ENCODE results near the gene TMEM161B.
A peak's percentile ranks its signal among the peaks of the same experiment; 100 is the strongest.
"Not testable (repeated sequence)": the region's sequence is repeated elsewhere in the genome, so short reads cannot be mapped to it uniquely, and the experiment has no call there.

TMEM161B gene

DNA sequence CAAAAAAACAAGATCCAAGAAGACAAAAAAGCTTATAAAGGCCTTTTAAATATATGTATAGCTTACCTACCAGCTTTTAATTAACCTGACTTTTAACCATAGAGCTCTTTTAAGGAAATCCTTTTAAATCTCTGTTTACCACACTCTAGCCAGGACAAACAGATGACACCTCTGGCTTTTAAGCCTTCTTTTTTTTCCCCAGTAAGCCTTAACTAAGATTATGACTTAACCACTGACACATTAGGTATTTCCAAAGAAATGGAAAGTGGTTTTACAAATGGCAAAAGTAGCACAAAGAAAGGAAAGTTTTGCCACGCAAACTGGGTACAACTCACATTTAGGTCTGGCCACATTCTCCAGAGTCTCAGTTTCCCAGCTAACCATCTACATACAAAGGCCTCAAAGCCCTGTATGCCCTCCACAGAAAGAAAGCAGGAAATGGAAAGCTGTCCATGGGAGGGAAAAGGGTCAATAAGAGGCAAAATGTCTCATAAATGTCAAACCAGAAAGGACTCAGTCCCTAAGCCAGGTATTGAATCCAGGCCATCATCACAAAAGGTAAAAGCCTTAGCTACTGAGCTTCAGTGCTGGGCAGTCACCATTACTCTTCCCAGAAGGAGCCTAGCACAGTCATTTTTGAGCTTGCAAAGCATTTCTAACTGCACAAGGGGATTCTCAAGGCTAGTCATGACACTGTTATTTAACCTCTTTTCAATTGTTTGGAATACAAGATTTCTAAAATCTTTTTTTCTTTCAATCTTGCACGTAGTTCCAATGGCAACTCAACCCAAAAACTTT lies 19.7 kb downstream of the TMEM161B start:
- no peak for DNase-seq (ENCODE audit: low spot score)

DNA sequence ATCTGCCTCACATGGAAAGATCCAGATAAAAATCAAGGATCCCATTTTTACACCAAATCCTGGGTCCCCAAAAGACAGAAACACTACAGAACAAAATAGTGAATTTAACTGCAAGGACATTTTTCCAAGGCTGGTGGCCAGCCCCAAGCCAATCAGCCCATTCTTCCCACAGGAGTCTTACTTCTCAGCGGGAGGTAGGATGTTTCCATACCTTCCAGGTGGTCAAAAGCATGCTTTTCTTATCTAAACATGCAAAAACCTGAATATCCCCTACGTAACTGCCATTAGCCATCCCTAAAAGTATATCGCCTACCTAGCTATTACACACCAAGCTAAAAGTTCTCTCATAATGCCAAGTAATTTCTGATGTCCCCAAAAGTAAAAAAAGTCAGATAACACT lies 20.6 kb downstream of the TMEM161B start:
- no peak for DNase-seq (ENCODE audit: low spot score)

DNA sequence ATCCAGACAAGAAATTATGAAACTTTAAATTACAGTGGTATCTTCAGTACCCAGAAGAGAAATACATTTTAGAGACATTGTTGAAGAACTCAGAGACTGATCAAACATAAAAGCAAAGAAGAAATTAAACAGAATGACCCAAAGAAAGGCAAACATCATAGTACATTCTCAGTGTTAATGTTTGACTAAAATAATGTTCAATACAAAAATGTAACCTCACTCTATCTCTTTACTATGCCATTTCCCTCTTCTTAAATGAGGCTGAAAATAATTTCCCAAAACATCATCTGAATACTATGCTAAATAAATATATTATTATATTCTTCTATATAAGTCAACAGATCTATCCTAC lies 22.8 kb downstream of the TMEM161B start:
- DNase-seq (ENCODE audit: low spot score) = no peak

DNA sequence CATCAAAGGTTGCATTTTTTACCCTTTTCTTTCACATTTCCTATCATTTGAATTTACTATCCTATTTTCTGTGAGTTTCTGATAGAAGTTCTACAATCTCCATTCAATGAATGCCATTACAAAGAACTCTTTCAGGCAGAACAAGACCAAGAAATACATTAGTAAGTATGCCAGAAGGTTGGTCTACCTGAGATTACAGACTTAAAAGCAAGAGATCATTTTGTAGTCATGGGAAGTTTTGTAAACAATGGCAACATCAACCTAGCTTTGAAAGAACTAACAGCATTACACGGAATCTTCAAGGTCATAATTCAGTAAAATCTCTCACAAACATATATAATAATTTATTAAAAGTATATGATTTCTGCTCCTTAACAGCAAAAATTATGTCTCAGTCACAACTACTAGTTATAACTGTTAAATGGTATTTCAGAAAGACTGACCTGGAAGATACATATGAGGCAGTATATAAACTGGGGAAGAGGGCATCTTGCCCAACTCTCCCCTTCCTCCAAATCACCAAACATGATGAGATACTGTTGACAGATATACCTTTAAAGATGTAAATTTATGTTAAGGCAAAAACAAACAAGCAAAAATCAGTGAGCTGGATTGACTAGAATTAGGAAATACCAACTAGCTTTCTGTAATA lies 23.3 kb downstream of the TMEM161B start:
- DNase-seq (ENCODE audit: low spot score) = no peak

DNA sequence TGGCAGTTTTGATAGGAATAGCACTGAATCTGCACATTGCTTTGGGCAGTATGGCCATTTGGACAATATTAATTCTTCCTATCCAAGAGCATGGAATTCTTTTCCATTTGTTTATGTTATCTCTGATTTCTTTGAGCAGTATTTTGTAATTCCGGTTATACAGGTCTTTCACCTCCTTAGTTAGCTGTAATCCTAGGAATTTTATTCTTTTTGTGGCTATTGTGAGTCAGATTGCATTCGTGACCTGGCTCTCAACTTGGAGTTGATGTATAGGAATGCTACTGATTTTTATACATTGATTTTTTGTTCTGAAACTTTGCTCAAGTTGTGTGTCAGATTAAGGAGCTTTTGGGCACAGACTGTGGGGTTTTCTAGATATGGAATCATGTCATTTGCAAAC lies 24.0 kb downstream of the TMEM161B start:
- no peak for DNase-seq (ENCODE audit: low spot score)

DNA sequence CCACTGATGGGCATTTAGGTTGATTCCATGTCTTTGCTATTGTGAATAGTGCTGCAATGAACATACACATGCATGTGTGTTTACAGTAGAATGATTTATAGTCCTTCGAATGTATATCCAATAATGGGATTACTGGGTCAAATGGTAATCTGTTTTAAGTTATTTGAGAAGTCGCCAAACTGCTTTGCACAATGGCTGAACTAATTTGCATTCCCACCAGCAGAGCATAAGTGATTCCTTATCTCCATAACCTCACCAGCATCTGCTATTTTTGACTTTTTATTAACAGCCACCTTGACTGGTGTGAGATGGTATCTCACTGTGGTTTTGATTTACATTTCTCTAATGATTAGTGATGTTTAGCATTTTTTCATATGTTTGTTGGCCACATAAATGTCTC lies 25.2 kb downstream of the TMEM161B start:
- not testable (repeated sequence) for DNase-seq (ENCODE audit: low spot score)

DNA sequence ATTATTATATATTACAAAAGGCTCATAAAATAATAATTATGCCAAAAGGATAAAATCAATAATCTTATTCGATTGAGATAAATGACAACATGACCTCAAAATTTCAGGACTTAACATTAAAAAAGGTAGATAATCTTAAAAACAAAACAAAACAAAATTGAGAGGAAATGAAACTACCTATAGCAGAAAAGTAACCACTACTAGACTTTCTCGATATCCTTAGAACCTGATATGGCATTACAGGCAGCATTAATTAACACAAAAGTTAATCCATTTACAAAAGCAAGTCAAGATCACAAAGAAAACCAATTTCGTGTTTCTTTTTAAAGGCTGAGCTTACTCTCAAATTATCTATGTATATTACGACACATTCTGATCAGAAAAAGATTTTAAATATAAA lies 29.9 kb downstream of the TMEM161B start:
- no peak for DNase-seq (ENCODE audit: low spot score)

DNA sequence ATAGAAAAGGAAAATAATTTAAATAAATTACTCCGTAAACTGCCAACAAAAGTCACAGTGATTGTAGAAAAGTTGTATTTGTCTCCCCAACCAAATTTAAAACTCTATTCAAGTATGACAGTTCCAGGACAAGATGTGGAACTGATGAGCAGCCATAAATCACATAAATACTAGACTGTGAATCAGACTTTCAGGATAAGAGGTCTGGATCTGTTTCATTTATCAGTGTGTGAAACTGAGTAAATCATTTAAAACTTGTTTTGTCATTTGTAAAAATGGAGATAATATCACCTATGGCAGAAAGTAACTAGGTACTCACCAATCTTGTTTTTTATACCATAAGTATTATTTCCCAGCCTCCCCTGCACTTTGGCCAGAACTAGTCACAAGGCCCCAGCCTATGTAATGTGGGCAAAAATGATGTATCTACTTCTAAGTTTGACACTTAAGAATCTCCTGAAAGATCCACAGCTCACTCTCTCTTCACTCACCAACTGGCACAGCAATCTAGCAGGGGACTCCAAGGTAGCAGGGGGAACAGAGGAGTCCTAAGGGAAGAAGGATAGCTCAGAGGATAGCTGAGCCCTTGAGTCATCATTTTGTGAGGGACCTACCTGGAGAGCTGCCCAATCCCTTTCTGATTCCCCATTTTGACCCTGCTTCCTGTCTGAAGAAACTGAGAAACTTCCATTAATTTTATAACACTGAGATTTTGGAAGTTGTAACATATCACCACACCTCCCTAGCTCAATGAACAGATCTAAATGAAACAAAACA lies 31.6 kb downstream of the TMEM161B start:
- no peak for DNase-seq (ENCODE audit: low spot score)

DNA sequence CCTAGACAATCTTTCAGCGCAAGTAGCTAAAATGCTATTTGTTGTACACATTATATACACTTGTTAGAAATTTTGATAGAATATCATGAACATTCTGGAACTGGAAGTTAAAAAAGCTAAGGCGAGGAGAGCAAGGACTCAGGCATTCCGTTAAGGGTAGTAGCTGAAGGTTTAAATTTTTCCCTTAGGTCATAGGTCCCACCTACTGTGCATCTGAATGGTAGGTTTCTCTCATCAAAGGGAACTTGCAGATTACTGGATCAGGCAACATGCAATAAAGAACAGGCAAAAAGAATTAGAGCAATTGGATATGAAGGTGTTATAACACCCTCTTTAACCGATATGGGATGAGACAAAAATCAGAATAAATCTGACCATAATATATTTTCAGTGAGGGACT lies 32.8 kb downstream of the TMEM161B start:
- no peak for DNase-seq (ENCODE audit: low spot score)

DNA sequence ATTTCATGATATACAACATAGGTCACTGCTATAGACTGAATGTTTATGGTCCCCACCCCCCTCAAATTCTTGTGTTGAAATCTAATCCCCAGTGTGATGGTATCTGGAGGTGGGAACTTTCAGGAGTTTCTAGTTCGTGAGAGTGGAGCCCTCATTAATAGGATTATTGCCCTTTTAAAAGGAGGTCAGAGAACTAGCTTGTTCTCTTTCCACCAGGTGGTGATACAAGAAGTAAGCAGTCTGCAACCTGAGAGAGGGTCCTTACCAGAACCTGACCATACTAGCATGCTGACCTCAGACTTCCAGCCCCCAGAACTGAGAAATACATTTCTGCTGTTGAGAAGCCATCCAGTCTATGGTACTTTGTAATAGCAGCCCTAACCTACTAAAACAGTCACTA lies 33.3 kb downstream of the TMEM161B start:
- DNase-seq (ENCODE audit: low spot score) = no peak

DNA sequence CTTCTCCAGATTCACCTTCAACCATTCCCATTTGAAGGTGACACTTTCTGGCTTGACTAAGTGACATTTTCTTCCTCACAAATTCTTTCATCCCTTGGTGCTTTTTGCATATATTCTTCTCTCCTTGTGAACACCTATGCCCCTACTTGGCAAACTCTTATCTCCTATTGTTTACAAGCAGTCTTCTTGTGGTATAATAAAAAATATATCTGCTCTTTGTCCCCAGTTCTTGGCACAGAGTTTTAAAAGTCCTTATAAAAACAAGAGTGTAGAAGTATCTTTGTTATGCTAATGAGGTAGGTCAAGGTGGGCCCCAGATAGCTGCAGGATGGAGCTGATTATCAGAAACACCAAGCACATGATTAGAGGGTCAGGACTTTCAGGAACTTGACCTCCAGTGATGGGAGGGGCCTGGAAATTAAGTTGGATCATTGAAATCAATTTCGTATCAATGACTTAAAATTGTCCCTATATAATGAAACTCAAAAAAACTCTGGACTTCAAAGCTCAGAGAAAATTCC lies 38.0 kb downstream of the TMEM161B start:
- no peak for DNase-seq (ENCODE audit: low spot score)

DNA sequence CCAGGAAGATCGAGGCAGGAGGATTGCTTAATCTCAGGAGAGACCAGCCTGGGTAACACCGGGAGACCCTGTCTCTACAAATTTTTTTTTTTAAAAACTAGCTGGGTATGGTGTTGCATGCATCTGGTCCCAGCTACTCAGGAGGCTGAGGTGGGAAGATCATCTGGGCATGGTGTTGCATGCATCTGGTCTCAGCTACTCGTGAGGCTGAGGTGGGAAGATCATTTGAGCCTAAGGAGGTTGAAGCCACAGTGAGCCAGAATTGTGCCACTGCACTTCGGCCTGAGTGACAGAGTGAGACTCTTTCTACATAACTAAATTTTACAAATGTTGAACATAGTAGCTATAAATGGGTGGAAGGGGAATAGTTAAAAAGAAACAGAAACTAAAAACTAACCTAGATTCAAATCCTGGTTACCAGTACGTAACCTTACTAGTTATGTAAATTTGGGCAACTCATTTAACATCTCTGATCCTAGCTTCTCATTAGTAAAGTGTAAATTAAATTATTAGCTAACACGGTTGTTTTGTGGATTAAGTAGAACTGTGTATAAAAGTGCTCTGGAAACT lies 41.7 kb downstream of the TMEM161B start:
- no peak for DNase-seq (ENCODE audit: low spot score)

DNA sequence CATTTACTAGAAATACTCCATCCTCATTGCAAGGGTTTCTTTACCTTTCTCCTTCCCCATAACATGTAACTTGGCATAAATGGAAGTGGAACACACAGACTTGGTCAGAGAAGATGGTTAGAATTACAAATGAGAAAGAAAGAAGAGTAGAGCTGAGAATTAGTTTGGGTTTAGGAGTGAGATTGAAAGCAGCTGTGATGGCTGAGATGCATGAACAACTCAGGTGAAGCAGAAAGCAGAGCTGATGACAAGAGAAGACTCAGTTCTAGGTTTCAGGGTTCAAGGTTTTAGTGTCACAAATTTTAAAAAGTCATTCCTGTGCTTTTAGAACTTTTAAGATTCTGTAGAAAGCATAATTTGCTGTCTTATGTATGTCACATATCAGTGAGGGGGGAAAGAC lies 54.0 kb downstream of the TMEM161B start:
- DNase-seq (ENCODE audit: low spot score) = no peak

DNA sequence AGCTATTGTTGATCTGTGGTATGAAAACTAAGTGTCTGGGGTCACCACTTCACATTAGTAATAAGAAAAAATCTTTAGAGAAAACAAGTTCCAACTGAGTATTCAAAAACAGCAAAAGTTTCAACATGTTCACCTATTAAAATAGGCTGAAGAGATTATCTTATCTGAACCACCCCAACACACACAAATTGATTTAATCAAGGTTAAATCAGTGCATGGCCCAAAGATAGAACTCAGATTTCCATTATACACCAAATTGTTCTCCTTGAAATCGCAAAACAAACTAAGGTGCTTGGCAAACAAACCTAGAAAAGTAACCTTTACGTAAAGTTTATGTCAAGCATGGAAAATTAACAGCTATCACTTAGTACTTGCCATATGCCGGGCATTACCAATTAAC lies 61.1 kb downstream of the TMEM161B start:
- no peak for DNase-seq (ENCODE audit: low spot score)

DNA sequence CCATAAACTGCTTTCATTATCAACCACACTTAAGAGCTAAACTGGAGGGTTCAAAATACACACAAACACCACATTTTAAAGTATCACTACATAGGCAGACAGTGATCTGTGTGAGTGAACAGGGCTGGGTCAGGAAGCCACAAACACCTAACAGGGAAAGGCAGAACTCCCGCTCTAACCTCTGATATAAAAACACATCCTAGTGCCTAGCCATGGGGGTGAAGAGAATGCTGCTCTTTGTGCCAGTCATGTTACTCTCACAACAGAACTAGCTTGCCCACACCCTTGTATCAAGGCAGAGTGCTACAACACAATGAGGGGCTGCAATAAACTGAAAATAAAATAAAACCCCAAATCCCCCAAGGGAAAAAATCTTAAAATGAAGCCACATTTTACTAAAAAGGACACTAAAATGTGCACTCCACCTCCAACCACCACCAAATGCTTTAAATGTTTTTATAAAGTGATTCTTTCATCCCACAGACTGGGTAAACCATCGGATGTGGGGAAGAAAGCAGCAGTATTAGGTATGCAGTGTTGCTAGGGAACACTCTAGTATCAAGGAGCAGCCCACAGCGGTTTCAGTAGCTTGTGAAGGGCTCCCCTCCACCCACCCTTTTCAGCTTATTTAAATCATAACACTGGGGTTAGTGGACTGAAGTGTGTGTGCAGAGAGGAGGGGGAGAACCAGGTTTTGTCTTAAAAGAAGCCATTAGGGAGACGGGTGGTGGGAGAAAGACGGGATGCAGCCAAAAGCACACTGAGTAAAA lies 64.5 kb downstream of the TMEM161B start:
- DNase-seq (ENCODE audit: low spot score) = peak; percentile 40

DNA sequence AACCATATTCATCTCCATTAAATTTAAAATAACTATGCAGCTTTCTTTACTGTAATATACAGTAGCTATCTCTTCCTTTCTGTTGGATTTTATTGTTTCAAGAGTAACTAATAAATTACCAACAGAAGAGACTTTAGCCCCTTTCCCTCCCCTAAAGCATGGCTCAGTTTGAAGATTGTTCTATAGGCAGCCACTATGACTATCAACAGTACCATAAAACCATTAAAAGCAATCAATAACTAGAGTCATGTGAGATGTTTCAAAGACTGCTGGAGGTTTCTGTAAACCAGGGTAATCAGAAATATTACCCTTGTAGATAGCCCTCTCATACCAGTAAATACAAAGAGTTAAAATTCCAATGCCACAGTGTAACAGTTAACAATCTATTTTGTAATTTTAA lies 73.0 kb downstream of the TMEM161B start:
- DNase-seq (ENCODE audit: low spot score) = no peak

DNA sequence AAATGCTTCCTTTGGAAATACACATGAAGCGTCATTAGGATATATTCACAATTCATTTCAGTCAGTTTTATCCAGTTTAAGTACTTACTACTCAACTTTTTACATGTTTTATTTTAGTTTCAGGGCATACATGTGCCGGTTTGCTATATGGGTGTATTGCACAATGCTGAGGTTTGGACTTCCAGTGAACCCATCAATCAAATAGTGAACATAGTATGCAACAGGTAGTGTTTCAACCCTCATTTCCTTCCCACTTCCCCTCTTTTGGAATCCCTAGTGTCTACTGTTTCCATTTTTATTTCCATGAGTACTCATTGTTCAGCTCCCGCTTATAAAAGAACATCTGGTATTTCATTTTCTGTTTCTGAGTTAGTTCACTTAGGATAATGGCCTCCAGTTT lies 74.7 kb downstream of the TMEM161B start:
- no peak for DNase-seq (ENCODE audit: low spot score)

DNA sequence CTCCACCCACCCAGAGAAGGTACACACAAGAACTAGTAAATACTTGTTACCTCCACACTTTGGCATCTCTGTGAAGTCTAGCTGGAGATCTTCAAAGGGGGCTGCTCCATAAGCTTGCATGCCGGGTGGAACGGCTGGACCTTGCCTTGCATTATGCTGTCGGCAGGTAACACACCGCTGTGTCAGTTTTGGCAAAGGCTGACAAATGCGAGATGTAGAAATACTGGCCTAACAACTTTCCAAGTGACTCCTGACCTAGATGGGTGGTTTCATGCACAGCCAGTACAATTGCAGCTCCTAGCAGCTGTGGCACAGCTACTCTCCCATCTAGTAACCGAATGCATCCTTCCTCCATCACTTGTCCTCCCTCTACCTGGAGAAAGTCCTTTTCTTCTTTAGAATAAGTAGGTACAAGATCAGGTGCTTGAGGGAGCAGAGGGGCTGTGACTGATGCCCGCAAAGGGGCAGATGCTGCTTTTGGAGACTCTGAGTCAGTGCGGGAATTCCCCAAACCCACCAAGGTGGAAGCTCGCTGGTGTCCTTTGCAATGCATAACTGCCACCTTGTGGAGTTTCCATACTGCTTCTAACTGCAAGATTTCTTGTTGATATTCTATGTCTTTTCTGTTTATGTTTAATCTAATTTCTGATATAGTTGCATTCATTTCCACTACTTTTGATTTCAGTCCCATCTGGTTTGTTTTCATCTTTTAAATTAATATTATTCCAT lies 78.4 kb downstream of the TMEM161B start:
- no peak for DNase-seq (ENCODE audit: low spot score)

DNA sequence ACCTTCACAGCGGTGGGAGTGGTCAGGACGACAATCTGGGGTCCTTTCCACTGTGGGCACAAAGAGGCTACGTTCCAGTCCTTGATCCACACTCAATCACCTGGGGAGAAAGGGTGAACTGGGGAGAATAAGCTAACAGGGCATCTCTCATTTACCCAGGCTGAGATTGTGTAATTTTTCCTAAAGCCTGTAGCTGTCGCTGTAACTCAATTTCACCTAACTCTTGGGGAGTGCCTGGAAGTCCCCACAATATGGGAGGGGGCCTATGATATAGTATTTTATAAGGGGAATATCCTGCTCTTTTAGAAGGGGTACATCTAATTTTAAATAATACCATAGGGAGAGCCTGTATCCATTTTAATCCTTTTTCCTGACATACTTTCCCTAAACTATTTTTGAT lies 79.2 kb downstream of the TMEM161B start:
- not testable (repeated sequence) for DNase-seq (ENCODE audit: low spot score)

DNA sequence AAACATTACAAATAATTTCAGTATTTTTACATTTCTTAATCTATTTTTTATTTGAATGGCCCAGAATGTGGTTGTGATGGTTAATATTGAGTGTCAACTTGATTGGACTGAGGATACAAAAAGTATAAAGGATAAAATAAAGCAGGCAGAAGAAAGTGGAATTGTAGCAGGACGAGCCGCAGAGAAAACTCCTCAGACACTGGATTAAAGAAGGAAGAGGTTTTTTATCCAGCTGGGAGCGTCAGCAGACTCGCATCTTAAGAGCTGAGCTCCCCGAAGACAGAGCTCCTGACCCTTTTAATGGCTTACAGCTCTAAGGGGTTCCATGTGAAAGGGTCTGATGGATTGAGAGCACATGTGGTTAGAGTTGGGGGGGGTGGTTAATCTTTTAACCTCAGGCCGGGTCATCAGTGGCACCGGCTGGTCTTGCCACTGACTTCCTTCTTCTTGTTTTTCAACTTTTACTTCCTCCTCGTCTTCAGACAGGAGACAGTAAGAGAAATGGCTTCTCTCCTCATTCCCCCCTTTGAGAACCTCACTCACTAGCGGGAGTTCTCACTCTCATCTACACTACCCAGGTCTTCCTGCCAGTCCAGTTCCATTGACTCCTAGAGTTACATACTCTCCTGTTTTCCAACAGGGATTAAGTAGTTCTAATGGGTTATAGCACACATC lies 80.0 kb downstream of the TMEM161B start:
- DNase-seq (ENCODE audit: low spot score) = no peak

DNA sequence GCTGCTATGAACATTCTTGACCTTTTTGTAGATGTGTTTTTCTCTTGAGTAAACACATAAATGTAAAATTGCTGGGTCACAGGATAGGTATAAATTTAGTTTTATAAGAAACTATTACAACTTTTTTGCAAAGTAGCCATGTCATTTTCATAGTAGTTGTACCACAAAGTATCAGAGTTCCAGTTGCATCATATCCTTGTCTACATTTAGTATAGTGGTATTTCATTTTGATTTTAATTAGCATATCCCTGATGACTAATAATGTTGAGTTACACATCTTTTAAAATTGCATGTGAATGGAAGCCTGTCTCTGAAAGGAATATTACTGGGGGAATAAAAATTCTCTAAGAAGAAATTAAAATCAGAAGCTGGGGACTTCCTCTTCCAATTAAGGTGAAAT lies 85.4 kb downstream of the TMEM161B start:
- no peak for DNase-seq (ENCODE audit: low spot score)
